Calu3 (cell line): ENCODE results near the gene PCLO. TPM values are rescaled to one million over a fixed set of nuclear protein-coding genes. Genes with fewer than 3 reads are reported as not detected.

ENCODE experiments used
- BruUV-seq: library from RNA; stranded (reverse); fragments of 400-500 nt; replicated peaks from 2 replicates; lab custom pipeline; 2021; lab: Mats Ljungman, UMichigan
- CTCF ChIA-PET: fragments of 300-600 bp; sonication (Branson Sonifier 250); formaldehyde crosslinking; loops from one replicate; lab custom pipeline; 2022; ENCODE audit warnings: antibody characterized with exemption; lab: Charles Lee
- DNase-seq: peaks from one replicate; pipeline ENCODE4 v3.0.0; 2022
- H3K27ac Mint-ChIP-seq: one replicate; pipeline ENCODE4 v1.8.0; 2022; ENCODE audit warnings: mixed read lengths; ENCODE audit not compliant: unreplicated experiment
- H3K27me3 Mint-ChIP-seq: one replicate; pipeline ENCODE4 v1.8.0; 2022; ENCODE audit warnings: mixed read lengths; ENCODE audit not compliant: unreplicated experiment
- H3K36me3 Mint-ChIP-seq: one replicate; pipeline ENCODE4 v1.8.0; 2022; ENCODE audit warnings: mild to moderate bottlenecking, moderate library complexity, mixed read lengths; ENCODE audit not compliant: insufficient read depth, unreplicated experiment
- H3K4me1 Mint-ChIP-seq: one replicate; pipeline ENCODE4 v1.8.0; 2022; ENCODE audit warnings: mild to moderate bottlenecking, low read depth, mixed read lengths; ENCODE audit not compliant: unreplicated experiment
- H3K4me3 Mint-ChIP-seq: one replicate; pipeline ENCODE4 v1.8.0; 2022; ENCODE audit warnings: mild to moderate bottlenecking, low read depth, moderate library complexity, mixed read lengths; ENCODE audit not compliant: unreplicated experiment
- H3K9me3 Mint-ChIP-seq: one replicate; pipeline ENCODE4 v1.8.0; 2022; ENCODE audit warnings: low read depth, mixed read lengths; ENCODE audit not compliant: unreplicated experiment
- intact Hi-C: fragments of 100-400 bp; cut with micrococcal nuclease; formaldehyde crosslinking; loops from one replicate; pipeline ENCODE4 v1.10.0; 2022; ENCODE audit not compliant: unreplicated experiment
- total RNA-seq: library from RNA; stranded (reverse); gene quantifications from 2 replicates; pipeline ENCODE4 v1.2.3, GENCODE V29; 2022
- TF ChIP-seq, protein P1 (sequence below): fragments of 200-600 bp; IDR thresholded peaks from one replicate; pipeline ENCODE4 v1.8.0; 2022; ENCODE audit warnings: antibody characterized with exemption; ENCODE audit not compliant: unreplicated experiment

Gene PCLO
- total RNA-seq, 1 experiment from 2014 or later: 9.1 TPM

DNA sequence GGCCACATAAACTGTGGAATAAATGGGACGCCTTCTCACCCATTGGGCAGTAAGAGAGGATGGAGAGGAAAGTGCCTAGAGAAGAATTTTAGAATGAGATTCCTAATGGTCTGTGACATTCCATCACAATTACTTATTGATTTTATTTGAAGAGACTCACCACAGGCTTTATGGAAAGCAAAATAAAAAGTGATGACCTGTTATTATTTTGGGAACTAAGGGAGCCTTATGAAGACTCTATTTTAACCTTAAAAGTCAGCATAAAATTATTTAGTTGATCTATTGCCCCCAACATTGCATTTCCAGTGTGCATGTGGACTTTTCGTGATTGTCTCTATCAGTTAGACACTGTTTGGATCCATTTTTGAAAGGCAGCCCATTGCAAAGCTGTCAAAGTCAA is 107.5 kb downstream of the PCLO start:
- Mint-ChIP-seq H3K9me3 (no peaks in the 10 kb centered on the region), H3K36me3 (no peaks in the 10 kb centered on the region), H3K4me3 (no peak overlapping the region), H3K27ac (no peak overlapping the region), H3K27me3 (no peaks in the 10 kb centered on the region), H3K4me1 (peaks cover 19% of the 10 kb centered on the region)
- DNase-seq: no peak
- TF ChIP-seq, protein P1, sequence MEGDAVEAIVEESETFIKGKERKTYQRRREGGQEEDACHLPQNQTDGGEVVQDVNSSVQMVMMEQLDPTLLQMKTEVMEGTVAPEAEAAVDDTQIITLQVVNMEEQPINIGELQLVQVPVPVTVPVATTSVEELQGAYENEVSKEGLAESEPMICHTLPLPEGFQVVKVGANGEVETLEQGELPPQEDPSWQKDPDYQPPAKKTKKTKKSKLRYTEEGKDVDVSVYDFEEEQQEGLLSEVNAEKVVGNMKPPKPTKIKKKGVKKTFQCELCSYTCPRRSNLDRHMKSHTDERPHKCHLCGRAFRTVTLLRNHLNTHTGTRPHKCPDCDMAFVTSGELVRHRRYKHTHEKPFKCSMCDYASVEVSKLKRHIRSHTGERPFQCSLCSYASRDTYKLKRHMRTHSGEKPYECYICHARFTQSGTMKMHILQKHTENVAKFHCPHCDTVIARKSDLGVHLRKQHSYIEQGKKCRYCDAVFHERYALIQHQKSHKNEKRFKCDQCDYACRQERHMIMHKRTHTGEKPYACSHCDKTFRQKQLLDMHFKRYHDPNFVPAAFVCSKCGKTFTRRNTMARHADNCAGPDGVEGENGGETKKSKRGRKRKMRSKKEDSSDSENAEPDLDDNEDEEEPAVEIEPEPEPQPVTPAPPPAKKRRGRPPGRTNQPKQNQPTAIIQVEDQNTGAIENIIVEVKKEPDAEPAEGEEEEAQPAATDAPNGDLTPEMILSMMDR: no peak
- no TSS peak for BruUV-seq
- CTCF ChIA-PET: no interaction called here
- intact Hi-C loops: no loop called here

DNA sequence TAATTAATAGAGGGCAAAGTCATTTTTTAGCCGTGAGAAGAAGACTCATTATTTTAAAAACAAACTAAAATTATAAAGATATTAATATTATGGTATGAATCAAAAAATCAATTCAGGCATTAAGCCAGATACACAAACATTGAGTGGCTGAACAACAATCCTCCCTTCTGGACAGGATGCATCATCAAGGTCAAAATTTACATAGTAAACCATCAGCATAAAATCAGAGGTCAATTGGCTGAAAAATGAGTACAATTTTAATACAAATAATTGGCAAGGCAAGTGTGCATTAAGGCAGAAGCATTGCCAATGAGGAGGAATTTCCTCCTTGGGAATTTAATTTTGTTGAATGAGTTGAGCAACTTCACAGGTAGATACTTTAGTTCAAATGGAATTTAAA is 108.2 kb downstream of the PCLO start:
- Mint-ChIP-seq H3K36me3 (no peaks in the 10 kb centered on the region), H3K27me3 (no peaks in the 10 kb centered on the region), H3K9me3 (no peaks in the 10 kb centered on the region), H3K4me1 (peaks cover 19% of the 10 kb centered on the region), H3K4me3 (no peak overlapping the region), H3K27ac (no peak overlapping the region)
- no peak for DNase-seq
- CTCF ChIA-PET: no interaction called here
- intact Hi-C loops: no loop called here
- BruUV-seq: no TSS peak
- TF ChIP-seq, protein P1: no peak

DNA sequence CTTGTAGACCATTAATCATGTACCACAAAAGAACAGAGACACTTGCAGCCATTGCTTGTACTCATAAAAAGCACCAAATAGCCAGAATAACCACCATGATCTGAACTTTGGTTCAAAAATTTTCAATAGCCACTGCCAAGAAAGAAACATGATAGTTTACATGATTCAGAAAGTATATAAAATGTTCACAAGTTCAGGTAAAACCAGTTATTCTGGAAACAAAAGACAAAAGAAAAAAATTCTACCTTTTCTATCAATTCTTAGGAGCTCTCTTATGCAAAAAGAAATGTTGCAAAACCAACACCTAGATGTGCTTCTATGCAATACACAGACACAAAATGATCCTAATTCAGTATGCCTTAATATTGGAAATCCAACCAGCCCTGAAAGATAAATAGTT is 108.7 kb downstream of the PCLO start:
- intact Hi-C loops: no loop called here
- Mint-ChIP-seq H3K9me3 (no peaks in the 10 kb centered on the region), H3K27me3 (no peaks in the 10 kb centered on the region), H3K27ac (no peak overlapping the region), H3K4me3 (no peak overlapping the region), H3K36me3 (no peaks in the 10 kb centered on the region), H3K4me1 (peaks cover 19% of the 10 kb centered on the region)
- no peak for DNase-seq
- CTCF ChIA-PET: no interaction called here
- TF ChIP-seq, protein P1: no peak
- no TSS peak for BruUV-seq

DNA sequence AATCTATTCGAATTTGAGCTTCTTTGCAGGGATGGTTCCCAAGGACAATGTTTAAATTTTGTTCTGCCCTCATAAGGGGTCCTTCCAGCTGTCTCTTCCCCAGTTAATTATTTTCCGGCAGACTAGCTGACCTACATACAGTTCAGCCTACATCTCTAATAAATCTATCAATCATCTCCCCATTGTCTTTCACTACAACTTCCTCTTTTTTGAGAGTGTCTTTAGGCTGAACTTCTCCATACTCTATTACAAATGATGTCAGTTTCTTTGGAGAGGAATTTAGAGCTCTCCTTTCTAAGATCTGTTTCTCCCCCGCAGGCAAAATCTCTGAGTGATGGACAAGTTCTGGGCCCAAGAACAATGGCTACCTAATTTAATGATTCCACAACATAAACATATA is 122.2 kb downstream of the PCLO start:
- Mint-ChIP-seq H3K4me3 (no peak overlapping the region), H3K4me1 (peaks cover 11% of the 10 kb centered on the region), H3K27me3 (no peaks in the 10 kb centered on the region), H3K27ac (no peak overlapping the region), H3K9me3 (no peaks in the 10 kb centered on the region), H3K36me3 (no peaks in the 10 kb centered on the region)
- TF ChIP-seq, protein P1: no peak
- no peak for DNase-seq
- intact Hi-C loops: no loop called here
- CTCF ChIA-PET: no interaction called here
- BruUV-seq: no TSS peak
